Left ventricle myocardium inferior (tissue), 1 donor: ENCODE data around the gene PKHD1. TPM values are rescaled to one million over a fixed set of nuclear protein-coding genes. Genes with fewer than 3 reads are reported as not detected.

Experiments used
- DNase-seq: peaks from one replicate; pipeline ENCODE4 v3.0.0-alpha.2; 2020
- H3K27ac ChIP-seq: fragments of 200-600 bp; replicated peaks from 2 replicates; pipeline ENCODE4 v1.8.0; 2021
- H3K27me3 ChIP-seq: fragments of 200-600 bp; 2 replicates; pipeline ENCODE4 v1.8.0; 2021; ENCODE audit warnings: low read depth
- H3K36me3 ChIP-seq: fragments of 200-600 bp; 2 replicates; pipeline ENCODE4 v1.8.0; 2021
- H3K4me1 ChIP-seq: fragments of 200-600 bp; 2 replicates; pipeline ENCODE4 v1.8.0; 2021
- H3K4me3 ChIP-seq: fragments of 200-600 bp; 2 replicates; pipeline ENCODE4 v1.8.0; 2021; ENCODE audit warnings: mild to moderate bottlenecking, moderate library complexity
- H3K9me3 ChIP-seq: fragments of 200-600 bp; replicated peaks from 2 replicates; pipeline ENCODE4 v1.8.0; 2021
- CTCF ChIP-seq: fragments of 200-600 bp; IDR thresholded peaks from 2 replicates; pipeline ENCODE4 v1.8.0; 2021; ENCODE audit warnings: antibody characterized with exemption, mild to moderate bottlenecking, borderline replicate concordance
- intact Hi-C: fragments of 100-400 bp; cut with micrococcal nuclease; formaldehyde crosslinking; loops from one replicate; pipeline ENCODE4 v1.11.0; 2022
- total RNA-seq: library from RNA; stranded (reverse); fragmentation: NEBNext Ultra II Directional; extraction: Animal tissue kit (Norgen Biotek cat#: 25700); gene quantifications from one replicate; pipeline ENCODE4 v1.2.1, GENCODE V29; 2021
- donor health status: DM: no; HTN: yes; CAD: no; lungs with severe emphysema.

Gene PKHD1
- total RNA-seq, 1 donor from 2014 or later, result not detected

- TF ChIP-seq CTCF, result no peak
- Histone ChIP-seq H3K27ac (no peak overlapping the region), H3K9me3 (no peaks in the 10 kb centered on the region), H3K4me1 (no peaks in the 10 kb centered on the region), H3K36me3 (no peaks in the 10 kb centered on the region), H3K27me3 (peaks cover 34% of the 10 kb centered on the region), H3K4me3 (no peak overlapping the region)
- no peak for DNase-seq
- intact Hi-C loops, result no loop called here
Measured at GRCh38 chr6:52019092-52019491, 68.3 kb downstream of the PKHD1 start.

- intact Hi-C loops, result no loop called here
- no peaks in the 10 kb centered on the region for H3K4me1 ChIP-seq
- no peak for DNase-seq
- no peaks in the 10 kb centered on the region for H3K36me3 ChIP-seq
- H3K4me3 ChIP-seq, result no peak overlapping the region
- H3K27me3 ChIP-seq, result peaks cover 32% of the 10 kb centered on the region
- TF ChIP-seq CTCF, result no peak
- H3K9me3 ChIP-seq, result no peaks in the 10 kb centered on the region
- no peak overlapping the region for H3K27ac ChIP-seq
Measured at GRCh38 chr6:52016915-52017748, 70.3 kb downstream of the PKHD1 start.

GRCh38 chr6:52015953-52016352, 71.5 kb downstream of the PKHD1 start:
- H3K4me1 ChIP-seq, result no peaks in the 10 kb centered on the region
- no peaks in the 10 kb centered on the region for H3K9me3 ChIP-seq
- intact Hi-C loops, result no loop called here
- no peak overlapping the region for H3K27ac ChIP-seq
- no peak overlapping the region for H3K4me3 ChIP-seq
- no peaks in the 10 kb centered on the region for H3K36me3 ChIP-seq
- no peak for DNase-seq
- TF ChIP-seq CTCF, result no peak
- H3K27me3 ChIP-seq, result peaks cover 22% of the 10 kb centered on the region

- Histone ChIP-seq H3K36me3 (no peaks in the 10 kb centered on the region), H3K27ac (no peak overlapping the region), H3K9me3 (no peaks in the 10 kb centered on the region), H3K4me1 (no peaks in the 10 kb centered on the region), H3K27me3 (peaks cover 15% of the 10 kb centered on the region), H3K4me3 (no peak overlapping the region)
- TF ChIP-seq CTCF, result no peak
- intact Hi-C loops, result no loop called here
- DNase-seq, result no peak
Measured at GRCh38 chr6:52014391-52014790, 73.0 kb downstream of the PKHD1 start.

GRCh38 chr6:52013035-52013434, 74.4 kb downstream of the PKHD1 start:
- no peak for DNase-seq
- no peaks in the 10 kb centered on the region for H3K9me3 ChIP-seq
- no peak for TF ChIP-seq CTCF
- H3K4me3 ChIP-seq, result no peak overlapping the region
- H3K27ac ChIP-seq, result no peak overlapping the region
- no peaks in the 10 kb centered on the region for H3K4me1 ChIP-seq
- intact Hi-C loops, result no loop called here
- H3K27me3 ChIP-seq, result peaks cover 25% of the 10 kb centered on the region
- H3K36me3 ChIP-seq, result no peaks in the 10 kb centered on the region
